Activated CD8-positive, alpha-beta memory T cell treated with anti-CD3 and anti-CD28 coated beads, Interleukin-2, amount 50 U/mL, for 24 hours (primary cell): ENCODE data around the gene RBM47.
"Not testable (repeated sequence)": the region's sequence is repeated elsewhere in the genome, so short reads cannot be mapped to it uniquely, and the experiment has no call there.

Experiments
- DNase-seq: peaks from one replicate; pipeline ENCODE4 v3.0.0-alpha.2; 2020; ENCODE audit errors: extremely low read depth

Gene RBM47

GRCh38 chr4:40629401-40630334 is at the start of gene RBM47:
Gene RBM47, minus strand, starts transcription at chr4:40629864. Its CDS starts 190,971 bp downstream, at chr4:40438893.
- DNase-seq = no peak

GRCh38 chr4:40678421-40678820 is 48.8 kb upstream of the RBM47 start:
- DNase-seq = no peak

GRCh38 chr4:40675166-40675565 is 45.5 kb upstream of the RBM47 start:
- DNase-seq = no peak

DNA sequence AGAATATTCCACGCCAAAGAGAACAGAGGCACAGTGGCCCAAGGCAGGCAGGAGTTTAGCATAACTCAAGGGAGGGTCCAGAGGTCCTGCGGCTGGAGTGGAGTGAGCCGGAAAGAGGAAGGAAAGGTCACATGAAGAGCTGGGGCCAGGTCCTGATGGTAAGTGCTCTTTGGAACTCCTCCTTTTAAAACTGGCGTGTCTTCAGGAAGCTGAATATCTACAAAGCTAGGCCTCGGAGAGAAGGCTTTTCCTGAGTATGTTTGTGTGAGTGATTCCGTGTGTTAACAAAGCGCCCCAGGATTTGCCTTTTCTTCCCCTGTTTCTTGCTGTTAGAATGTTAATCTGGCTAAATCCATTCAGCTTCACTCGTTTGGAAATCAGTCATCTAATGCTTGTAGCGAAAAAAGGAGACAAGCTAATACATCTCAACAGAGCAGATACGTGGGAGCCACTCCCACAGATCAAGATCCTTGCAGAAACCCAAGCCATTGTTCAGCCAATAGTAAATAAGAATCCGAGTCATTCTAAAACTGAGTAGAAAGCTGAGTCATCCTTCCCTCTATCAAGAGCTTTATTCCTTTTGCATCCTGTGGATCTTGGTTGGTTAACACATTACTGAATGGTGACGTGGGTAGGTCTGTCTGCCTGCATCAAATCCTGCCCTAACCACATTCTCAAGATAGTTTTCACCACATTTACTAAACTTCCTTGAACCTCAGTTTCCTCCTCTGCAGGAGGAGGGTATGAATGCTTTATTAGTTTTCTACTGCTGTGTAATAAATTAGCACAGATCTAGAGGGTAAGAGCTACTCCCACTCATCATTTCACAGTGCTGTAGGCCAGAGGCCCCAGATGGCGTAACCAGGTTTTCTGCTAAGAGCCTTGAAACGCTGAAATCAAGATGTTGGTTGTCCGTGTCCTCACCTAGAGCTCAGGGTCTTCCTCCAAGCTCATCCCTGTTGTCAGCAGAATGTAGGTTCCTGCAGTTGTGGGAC is 43.2 kb upstream of the RBM47 start:
- DNase-seq = no peak

DNA sequence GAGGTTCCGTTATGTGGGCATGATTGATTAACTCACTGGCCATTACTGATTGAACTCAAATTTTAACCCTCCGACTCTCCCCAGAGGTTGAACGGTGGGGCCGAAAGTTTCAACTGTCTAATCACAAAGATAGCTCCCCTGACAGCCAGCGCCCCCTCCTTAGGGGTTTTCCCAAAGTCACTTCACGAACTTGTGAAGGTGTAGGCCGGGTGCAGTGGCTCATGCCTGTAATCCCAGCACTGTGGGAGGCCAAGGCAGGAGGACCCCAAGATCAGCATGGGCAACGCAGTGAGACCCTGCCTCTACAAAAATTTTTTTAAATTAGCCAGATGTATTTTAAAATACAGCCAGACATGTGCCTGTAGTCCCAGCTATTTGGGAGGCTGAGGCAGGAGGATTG is 39.8 kb upstream of the RBM47 start:
- no peak for DNase-seq

DNA sequence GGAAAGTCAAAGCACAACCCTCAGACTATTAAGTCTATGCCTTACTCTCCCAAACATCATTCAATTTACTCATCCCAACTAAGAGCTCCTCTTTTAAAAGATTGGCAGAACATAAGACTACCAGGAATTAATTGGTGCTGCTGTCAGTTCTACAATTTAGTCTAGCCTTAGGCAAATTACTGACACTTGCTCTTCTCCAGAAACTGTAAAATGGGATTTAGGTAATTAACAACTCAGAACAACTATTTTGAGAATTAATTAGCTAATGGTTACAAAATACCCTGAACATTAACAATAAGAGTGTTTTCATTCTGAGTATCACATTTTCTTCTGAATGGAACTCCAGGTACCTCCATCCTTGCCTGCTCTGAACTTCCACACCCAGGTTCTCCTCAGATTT is 36.2 kb upstream of the RBM47 start:
- DNase-seq = no peak

- peak; percentile 24 for DNase-seq
Measured at GRCh38 chr4:40662962-40663604, 33.4 kb upstream of the RBM47 start.

DNA sequence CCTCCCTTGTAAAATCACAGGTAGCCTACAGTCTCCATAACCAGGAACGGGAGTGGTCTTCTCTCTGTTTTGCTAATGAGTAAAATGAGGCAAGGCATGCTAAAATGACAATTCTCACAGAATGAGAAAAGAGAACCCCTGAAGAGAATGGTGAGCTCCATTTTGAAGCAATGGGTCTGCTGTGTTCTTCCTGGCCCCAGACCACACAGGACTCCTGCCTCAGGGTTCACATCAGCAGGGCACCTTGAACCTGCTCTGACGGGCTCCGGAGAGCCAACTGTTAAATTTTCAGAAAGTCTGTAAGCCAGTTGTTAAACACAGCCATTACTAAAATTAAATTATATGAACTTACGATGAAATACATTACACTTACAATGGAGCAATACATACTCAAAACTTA is 32.1 kb upstream of the RBM47 start:
- DNase-seq = no peak

DNA sequence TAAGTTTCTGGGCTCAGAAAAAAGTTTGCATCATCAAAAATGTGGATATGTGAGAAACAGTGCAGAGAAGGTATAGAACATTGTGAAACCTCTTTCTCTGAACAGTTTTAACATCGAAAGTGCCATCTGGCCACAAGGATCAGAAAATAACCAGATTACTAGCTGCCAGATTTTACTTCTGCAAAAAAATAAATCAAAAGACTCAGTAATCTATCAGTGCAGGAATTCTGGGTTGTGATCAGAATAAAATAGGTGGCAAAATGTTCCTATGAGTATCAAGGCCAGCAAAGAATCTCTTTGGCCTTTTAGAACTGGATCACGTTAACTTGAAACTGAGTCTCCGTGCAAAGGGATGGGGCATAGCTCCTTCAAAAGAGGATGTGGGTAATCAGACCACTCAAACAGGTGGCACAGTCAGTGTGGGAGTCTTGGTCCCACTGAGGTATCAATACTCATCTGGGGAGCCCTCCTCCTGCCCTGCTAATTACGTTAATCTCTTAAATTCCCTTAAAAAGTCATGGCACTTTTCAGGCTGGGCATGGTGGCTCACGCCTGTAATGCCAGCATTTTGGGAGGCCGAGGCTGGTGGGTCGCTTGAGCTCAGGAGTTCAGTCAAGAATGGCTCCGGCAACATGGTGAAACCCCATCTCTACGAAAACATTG is 26.7 kb upstream of the RBM47 start:
- DNase-seq = no peak

GRCh38 chr4:40651280-40651679 is 21.6 kb upstream of the RBM47 start:
- DNase-seq = no peak

DNA sequence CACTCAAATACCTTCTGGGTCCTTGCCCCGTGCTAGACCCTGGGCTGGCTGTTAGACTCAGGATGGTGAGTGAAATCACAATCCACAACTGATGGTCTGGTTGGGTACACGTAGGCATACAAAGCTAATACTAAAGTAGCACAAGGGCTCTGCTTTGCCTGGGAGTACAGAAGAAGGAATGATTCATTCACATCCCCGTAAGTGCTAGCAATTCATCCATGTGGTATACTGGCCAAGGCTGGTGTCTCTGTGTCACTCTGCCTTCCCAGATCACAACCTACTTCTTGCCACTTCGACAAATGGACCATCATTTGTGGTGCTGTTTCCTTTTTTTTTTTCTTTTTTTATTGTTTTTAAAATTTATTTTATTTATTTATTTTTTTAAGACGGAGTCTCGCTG is 19.7 kb upstream of the RBM47 start:
- DNase-seq = no peak

DNA sequence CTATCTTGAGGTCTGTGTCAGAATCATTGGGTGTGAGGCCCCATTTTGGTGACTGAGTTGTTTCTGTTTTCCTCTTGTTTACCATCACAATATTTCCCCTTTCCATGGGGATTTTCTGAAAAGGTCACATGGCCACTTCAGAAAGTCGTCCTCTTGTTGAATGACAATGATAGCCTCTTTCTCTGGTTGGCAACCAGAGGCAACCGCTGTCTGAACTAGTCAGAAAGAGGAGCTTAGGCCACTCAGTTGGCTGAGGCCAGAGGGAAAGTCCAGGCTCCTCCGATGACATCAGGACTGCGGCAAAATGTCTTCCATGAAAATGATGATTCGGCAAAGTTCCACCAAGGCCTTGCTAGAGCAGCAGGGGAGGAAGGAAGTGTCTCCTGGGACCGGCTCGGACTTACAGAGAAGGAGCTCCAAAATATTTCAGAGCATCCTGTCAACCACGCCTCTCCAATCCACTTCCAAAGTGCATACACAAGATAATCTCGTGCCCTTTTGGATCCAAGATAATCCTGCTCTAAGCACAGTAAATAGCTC is 19.1 kb upstream of the RBM47 start:
- no peak for DNase-seq

DNA sequence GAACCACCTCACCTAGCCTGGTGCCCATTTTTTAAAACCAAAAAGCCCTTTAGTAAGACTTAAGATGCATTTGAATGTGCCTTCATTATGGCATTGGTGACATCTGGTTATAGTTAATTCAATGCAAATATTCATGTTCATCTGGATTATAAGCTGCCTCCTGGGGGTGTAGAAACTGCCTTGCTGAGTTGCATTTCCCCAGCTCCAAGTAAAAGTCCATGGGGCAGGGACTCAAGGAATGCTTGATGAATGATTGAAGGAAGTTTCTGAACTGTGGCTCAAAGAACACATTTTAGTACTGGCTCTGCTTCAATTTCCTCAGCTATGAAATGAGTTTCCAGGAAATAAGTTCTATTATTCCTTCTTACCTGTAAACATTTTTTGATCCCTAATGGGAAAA is 18.5 kb upstream of the RBM47 start:
- DNase-seq = no peak

DNA sequence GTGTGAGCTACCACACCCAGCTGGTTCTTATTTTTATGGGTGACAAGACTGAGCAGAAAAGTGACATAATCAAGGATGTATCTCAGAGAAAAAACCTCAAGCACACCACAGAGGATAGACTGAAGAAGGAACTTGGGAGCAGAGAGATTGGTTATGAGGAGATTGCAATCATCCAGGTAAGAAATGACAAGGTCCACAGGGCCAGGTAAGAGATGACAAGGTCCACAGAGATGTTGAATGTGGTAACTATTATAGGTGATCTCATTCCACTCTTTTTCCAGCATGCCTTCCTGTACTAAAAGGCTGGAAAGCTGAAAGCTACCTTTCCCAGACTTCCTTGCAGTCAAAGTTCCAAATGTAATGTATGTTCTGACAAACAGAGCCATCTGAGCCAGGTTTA is 15.9 kb upstream of the RBM47 start:
- DNase-seq = no peak

DNA sequence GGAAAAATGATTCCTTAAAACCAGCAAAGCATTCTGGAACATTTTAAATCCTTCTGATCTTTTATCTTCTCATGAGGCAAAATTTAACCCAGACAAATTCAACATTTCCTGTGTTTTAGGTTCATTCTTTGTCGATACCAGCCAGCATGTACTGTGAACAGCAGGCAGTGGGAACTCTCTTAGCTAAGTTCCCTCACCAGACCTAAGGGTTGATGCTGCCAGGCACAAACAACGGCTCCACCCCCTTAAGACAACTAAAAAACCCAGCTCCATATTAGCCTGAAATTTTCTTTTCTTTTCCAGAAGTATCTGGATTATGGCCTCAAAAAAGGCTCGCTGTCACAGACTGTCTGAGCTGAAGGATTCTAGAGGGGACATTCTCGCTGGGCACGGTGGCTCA is 2.4 kb upstream of the RBM47 start:
- DNase-seq = no peak

DNA sequence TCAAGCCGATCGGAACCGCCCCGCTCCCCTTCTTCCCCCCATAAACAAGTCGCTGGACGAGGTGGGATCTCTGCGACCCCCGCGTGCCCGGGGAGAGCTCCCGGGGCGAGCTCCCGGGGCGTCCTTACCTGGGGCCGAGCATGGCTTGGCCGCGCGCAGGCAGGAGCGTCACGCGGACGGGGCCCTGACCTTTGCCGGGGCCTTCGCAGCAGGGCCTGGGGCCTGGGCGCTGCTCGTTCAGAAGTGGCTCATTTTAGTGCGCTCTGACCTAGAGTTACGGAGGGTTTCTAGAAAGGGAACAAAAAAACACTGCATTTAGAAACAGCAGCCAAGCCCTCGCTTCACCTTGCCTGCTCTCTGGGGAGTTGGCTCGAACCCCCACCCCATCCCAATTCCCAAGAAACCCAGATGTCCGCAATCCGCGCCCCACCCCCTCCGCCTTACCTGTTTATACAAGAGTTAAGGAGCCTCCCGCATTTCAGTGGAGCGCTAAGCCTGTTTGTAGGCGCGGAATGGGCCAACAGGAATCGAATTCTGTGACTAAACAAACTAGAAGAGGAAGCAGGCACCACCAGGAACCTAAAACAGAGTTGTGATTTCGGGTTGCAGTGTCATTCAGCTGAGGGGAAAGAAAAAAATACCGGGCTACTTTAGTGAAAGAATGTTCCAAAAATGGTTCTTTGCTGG is 814 bp upstream of the RBM47 start:
- DNase-seq = no peak

DNA sequence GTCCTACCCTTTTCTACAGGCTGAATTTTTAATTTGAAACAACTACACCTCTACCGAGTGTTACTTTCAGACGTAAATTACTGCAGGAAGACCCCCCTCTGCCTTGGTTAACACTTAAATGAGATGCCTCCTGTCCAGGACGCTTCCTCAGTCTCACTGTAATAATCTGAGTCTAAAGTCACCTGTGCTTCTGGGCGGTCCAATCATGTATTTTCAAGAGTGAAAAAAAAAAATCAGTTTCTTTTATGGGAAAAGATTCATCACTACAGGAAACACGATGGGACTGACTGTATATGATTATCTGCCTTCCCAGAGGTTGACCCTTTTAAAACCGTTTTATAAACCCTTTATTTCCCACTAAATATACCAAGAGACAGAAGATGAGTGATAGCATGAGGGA is 776 bp downstream of the RBM47 start:
- DNase-seq = no peak

- DNase-seq = not testable (repeated sequence)
Measured at GRCh38 chr4:40628407-40628806, 1.3 kb downstream of the RBM47 start.

GRCh38 chr4:40627540-40627939 is 2.1 kb downstream of the RBM47 start:
- no peak for DNase-seq

GRCh38 chr4:40626183-40626990 is 3.3 kb downstream of the RBM47 start:
- no peak for DNase-seq
